HepG2 (cell line): ENCODE measurements around the gene VPS4A. TPM values are rescaled to one million over a fixed set of nuclear protein-coding genes. Genes with fewer than 3 reads are reported as not detected.
A peak's percentile ranks its signal among the peaks of the same experiment; 100 is the strongest.

Source experiments
- AGO1 ChIP-seq: fragments of 200-400 bp; formaldehyde crosslinking; IDR thresholded peaks from 2 replicates; pipeline ENCODE4 v1.6.1; 2017; ENCODE audit warnings: mild to moderate bottlenecking, low read depth, low read length, moderate library complexity; ENCODE audit not compliant: poor library complexity, severe bottlenecking
- DNMT1 ChIP-seq: sonication (generic); formaldehyde crosslinking; IDR thresholded peaks from 2 replicates; pipeline ENCODE4 v1.5.1; 2020; ENCODE audit warnings: mild to moderate bottlenecking, missing genetic modification reagents
- IKZF1 ChIP-seq: fragments of 450-650 bp; IDR thresholded peaks from 2 replicates; pipeline ENCODE4 v1.7.1; 2016
- NR1H2 ChIP-seq: sonication (generic); formaldehyde crosslinking; IDR thresholded peaks from 2 replicates; pipeline ENCODE4 v1.8.1; 2022; ENCODE audit warnings: low read depth, missing genetic modification reagents, borderline replicate concordance
- PITX1 ChIP-seq: sonication (generic); formaldehyde crosslinking; IDR thresholded peaks from 2 replicates; pipeline ENCODE4 v1.5.1; 2020; ENCODE audit warnings: mild to moderate bottlenecking, missing genetic modification reagents
- RORA ChIP-seq: sonication (generic); formaldehyde crosslinking; IDR thresholded peaks from 2 replicates; pipeline ENCODE4 v1.5.0; 2020; ENCODE audit warnings: mild to moderate bottlenecking, missing genetic modification reagents, moderate library complexity
- SIX1 ChIP-seq: sonication (generic); formaldehyde crosslinking; IDR thresholded peaks from 2 replicates; pipeline ENCODE4 v1.4.0; 2020; ENCODE audit warnings: missing genetic modification reagents, borderline replicate concordance
- ZNF234 ChIP-seq: sonication (generic); formaldehyde crosslinking; conservative IDR thresholded peaks from 2 replicates; pipeline ENCODE4 v1.5.1; 2020; ENCODE audit warnings: mild to moderate bottlenecking, missing genetic modification reagents
- ZNF292 ChIP-seq: sonication (generic); formaldehyde crosslinking; IDR thresholded peaks from 2 replicates; pipeline ENCODE4 v1.8.1; 2022; ENCODE audit warnings: mild to moderate bottlenecking, low read depth, missing genetic modification reagents, borderline replicate concordance
- ZNF441 ChIP-seq: sonication (generic); formaldehyde crosslinking; IDR thresholded peaks from 2 replicates; pipeline ENCODE4 v1.7.0; 2021; ENCODE audit warnings: missing genetic modification reagents, borderline replicate concordance
- ZNF484 ChIP-seq: sonication (generic); formaldehyde crosslinking; IDR thresholded peaks from 2 replicates; pipeline ENCODE4 v1.5.1; 2020; ENCODE audit warnings: mild to moderate bottlenecking, low read depth, missing genetic modification reagents, borderline replicate concordance
- ZNF564 ChIP-seq: sonication (generic); formaldehyde crosslinking; IDR thresholded peaks from 2 replicates; pipeline ENCODE4 v1.8.1; 2023; ENCODE audit warnings: mild to moderate bottlenecking, missing genetic modification reagents
- ZNF598 ChIP-seq: sonication (generic); formaldehyde crosslinking; IDR thresholded peaks from 2 replicates; pipeline ENCODE4 v1.5.1; 2020; ENCODE audit warnings: mild to moderate bottlenecking, missing genetic modification reagents, borderline replicate concordance
- ZNF83 ChIP-seq: sonication (generic); formaldehyde crosslinking; IDR thresholded peaks from 2 replicates; pipeline ENCODE4 v1.4.0; 2020; ENCODE audit warnings: missing genetic modification reagents, mild to moderate bottlenecking, borderline replicate concordance
- ZNF891 ChIP-seq: sonication (generic); formaldehyde crosslinking; IDR thresholded peaks from 2 replicates; pipeline ENCODE4 v1.5.0; 2020; ENCODE audit warnings: mild to moderate bottlenecking, missing genetic modification reagents
- polyA plus RNA-seq, 8 experiments: library from polyadenylated mRNA; depleted of rRNA in 3 of 8; stranded (reverse) in 7 of 8; unstranded in 1 of 8; fragments of >200 nt; fragmentation: Illumina TruSeq in 4 of 8; extraction: Trizol in 4 of 8; gene quantifications; 2 replicates each; pipeline versions ENCODE4 v1.2.1 to v1.2.3, GENCODE V29; 2011 to 2016; ENCODE audit warnings: low read depth in 4 of 8, missing spikeins in 1 of 8, mixed read lengths in 1 of 8; ENCODE audit not compliant: insufficient read depth in 1 of 8
- total RNA-seq, 5 experiments: library from RNA; depleted of rRNA; stranded (reverse); fragments of >200 nt; fragmentation: Illumina TruSeq; extraction: Trizol; gene quantifications; 2 replicates each; pipeline ENCODE4 v1.2.3, GENCODE V29; 2016; ENCODE audit warnings: low read depth in 1 of 5
- TF ChIP-seq, protein P1 (sequence below): sonication (generic); formaldehyde crosslinking; IDR thresholded peaks from 2 replicates; pipeline ENCODE4 v1.4.0; 2020; ENCODE audit warnings: missing genetic modification reagents
- TF ChIP-seq, protein P2 (sequence below): sonication (generic); formaldehyde crosslinking; IDR thresholded peaks from 2 replicates; pipeline ENCODE4 v1.5.0; 2020; ENCODE audit warnings: missing genetic modification reagents
- TF ChIP-seq, protein P3 (sequence below): sonication (generic); formaldehyde crosslinking; IDR thresholded peaks from 2 replicates; pipeline ENCODE4 v1.4.0; 2020; ENCODE audit warnings: mild to moderate bottlenecking, missing genetic modification reagents
- TF ChIP-seq, protein P4 (sequence below): sonication (generic); formaldehyde crosslinking; IDR thresholded peaks from 2 replicates; pipeline ENCODE4 v1.5.1; 2020; ENCODE audit warnings: missing genetic modification reagents, mild to moderate bottlenecking, borderline replicate concordance

The VPS4A gene
- total and polyA plus RNA-seq, 2 of the 13 experiments (the other 11 are each of a cell fraction or from before 2014, with no cell fraction given) = 13.2 to 27.9 TPM

DNA sequence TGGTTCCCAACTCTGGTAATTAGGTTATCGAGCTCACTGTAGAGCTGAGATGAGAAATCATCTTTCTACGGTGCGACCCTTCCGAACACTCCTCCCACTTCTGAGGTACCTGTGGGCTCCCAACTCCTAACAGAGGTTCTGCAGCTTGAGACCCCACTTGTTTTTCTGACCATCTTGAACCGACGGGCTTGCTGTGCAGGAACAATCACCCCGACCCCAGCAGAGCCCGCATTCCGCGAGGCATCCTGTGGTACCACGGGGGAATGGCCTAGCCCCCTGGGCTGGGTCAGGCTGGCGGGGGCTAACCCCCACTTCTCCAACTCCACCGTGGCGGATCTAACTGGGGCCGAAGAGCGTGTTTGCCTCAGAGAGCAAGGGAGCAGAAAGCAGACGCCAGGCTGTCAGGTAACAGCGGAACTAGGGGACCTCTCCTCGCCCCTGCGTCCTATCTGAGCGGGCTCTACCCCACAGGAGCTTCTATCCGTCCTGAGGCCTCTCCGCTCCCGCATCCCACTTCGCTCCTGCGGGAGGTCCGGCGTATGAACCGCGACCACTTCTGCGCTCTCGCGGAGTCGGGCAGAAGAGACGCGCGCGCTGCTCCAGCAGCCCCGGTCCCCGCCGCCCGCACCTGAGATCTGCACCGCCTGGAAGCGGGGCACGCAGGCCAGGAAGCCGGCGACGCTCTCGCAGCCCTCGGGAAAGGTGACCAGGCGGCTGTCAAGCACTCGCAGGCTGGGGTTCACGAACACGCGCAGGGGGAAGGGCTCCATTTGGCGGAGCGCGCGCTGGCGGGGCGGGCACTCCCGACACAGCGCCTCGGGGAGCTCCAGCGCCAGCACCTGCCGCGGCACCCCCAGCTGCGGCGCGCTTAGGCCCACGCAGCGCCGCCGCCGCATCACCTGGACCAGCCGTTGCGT lies 18.5 kb downstream of the VPS4A start (continued):
- TF ChIP-seq ZNF83 = no peak
- peak; percentile 6; the same call in 1 of the 2 replicates for TF ChIP-seq ZNF441
- TF ChIP-seq, protein P1, sequence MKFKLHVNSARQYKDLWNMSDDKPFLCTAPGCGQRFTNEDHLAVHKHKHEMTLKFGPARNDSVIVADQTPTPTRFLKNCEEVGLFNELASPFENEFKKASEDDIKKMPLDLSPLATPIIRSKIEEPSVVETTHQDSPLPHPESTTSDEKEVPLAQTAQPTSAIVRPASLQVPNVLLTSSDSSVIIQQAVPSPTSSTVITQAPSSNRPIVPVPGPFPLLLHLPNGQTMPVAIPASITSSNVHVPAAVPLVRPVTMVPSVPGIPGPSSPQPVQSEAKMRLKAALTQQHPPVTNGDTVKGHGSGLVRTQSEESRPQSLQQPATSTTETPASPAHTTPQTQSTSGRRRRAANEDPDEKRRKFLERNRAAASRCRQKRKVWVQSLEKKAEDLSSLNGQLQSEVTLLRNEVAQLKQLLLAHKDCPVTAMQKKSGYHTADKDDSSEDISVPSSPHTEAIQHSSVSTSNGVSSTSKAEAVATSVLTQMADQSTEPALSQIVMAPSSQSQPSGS (CRISPR knock-in tag) = no peak
- peak; percentile 70 for TF ChIP-seq AGO1
- TF ChIP-seq, protein P2, sequence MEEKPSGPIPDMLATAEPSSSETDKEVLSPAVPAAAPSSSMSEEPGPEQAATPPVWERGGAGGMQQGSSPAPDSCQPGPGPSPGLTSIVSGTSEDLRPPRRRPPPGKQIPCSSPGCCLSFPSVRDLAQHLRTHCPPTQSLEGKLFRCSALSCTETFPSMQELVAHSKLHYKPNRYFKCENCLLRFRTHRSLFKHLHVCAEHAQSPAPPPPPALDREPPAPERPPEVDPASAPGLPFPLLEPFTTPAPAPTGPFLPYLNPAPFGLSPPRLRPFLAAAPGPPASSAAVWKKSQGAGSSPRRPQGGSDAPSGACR (CRISPR knock-in tag) = 0 out of 2 replicates have a peak, but pooled peaks have one; percentile 55
- TF ChIP-seq ZNF564 = no peak
- TF ChIP-seq ZNF598 = no peak
- 0 out of 2 replicates have a peak, but pooled peaks have one; percentile 75 for TF ChIP-seq DNMT1 (CRISPR knock-in tag)
- TF ChIP-seq RORA (CRISPR knock-in tag) = no peak
- TF ChIP-seq, protein P3, sequence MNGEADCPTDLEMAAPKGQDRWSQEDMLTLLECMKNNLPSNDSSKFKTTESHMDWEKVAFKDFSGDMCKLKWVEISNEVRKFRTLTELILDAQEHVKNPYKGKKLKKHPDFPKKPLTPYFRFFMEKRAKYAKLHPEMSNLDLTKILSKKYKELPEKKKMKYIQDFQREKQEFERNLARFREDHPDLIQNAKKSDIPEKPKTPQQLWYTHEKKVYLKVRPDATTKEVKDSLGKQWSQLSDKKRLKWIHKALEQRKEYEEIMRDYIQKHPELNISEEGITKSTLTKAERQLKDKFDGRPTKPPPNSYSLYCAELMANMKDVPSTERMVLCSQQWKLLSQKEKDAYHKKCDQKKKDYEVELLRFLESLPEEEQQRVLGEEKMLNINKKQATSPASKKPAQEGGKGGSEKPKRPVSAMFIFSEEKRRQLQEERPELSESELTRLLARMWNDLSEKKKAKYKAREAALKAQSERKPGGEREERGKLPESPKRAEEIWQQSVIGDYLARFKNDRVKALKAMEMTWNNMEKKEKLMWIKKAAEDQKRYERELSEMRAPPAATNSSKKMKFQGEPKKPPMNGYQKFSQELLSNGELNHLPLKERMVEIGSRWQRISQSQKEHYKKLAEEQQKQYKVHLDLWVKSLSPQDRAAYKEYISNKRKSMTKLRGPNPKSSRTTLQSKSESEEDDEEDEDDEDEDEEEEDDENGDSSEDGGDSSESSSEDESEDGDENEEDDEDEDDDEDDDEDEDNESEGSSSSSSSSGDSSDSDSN (CRISPR knock-in tag) = no peak
- peak; percentile 52; the same call in 1 of the 2 replicates for TF ChIP-seq ZNF891 (CRISPR knock-in tag)
- TF ChIP-seq ZNF484 (CRISPR knock-in tag) = 0 out of 2 replicates have a peak, but pooled peaks have one; percentile 45
- TF ChIP-seq NR1H2 (CRISPR knock-in tag) = peak; percentile 77; the same call in 1 of the 2 replicates
- TF ChIP-seq IKZF1 = no peak
- TF ChIP-seq PITX1 (CRISPR knock-in tag) = peak; percentile 40; the same call in 1 of the 2 replicates
- TF ChIP-seq SIX1 (CRISPR knock-in tag) = no peak
- peak; percentile 61; the same call in 1 of the 2 replicates for TF ChIP-seq ZNF292 (CRISPR knock-in tag)
- TF ChIP-seq ZNF234 = peak; percentile 97
- TF ChIP-seq, protein P4, sequence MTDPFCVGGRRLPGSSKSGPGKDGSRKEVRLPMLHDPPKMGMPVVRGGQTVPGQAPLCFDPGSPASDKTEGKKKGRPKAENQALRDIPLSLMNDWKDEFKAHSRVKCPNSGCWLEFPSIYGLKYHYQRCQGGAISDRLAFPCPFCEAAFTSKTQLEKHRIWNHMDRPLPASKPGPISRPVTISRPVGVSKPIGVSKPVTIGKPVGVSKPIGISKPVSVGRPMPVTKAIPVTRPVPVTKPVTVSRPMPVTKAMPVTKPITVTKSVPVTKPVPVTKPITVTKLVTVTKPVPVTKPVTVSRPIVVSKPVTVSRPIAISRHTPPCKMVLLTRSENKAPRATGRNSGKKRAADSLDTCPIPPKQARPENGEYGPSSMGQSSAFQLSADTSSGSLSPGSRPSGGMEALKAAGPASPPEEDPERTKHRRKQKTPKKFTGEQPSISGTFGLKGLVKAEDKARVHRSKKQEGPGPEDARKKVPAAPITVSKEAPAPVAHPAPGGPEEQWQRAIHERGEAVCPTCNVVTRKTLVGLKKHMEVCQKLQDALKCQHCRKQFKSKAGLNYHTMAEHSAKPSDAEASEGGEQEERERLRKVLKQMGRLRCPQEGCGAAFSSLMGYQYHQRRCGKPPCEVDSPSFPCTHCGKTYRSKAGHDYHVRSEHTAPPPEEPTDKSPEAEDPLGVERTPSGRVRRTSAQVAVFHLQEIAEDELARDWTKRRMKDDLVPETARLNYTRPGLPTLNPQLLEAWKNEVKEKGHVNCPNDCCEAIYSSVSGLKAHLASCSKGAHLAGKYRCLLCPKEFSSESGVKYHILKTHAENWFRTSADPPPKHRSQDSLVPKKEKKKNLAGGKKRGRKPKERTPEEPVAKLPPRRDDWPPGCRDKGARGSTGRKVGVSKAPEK = 0 out of 2 replicates have a peak, but pooled peaks have one; percentile 70
